Left ventricle myocardium inferior (tissue), 1 donor: ENCODE data around the gene CLIC3. TPM values are rescaled to one million over a fixed set of nuclear protein-coding genes. Genes with fewer than 3 reads are reported as not detected.

ENCODE experiments used
- DNase-seq: peaks from one replicate; pipeline ENCODE4 v3.0.0-alpha.2; 2020
- H3K27ac ChIP-seq: fragments of 200-600 bp; replicated peaks from 2 replicates; pipeline ENCODE4 v1.8.0; 2021
- H3K27me3 ChIP-seq: fragments of 200-600 bp; 2 replicates; pipeline ENCODE4 v1.8.0; 2021; ENCODE audit warnings: low read depth
- H3K36me3 ChIP-seq: fragments of 200-600 bp; 2 replicates; pipeline ENCODE4 v1.8.0; 2021
- H3K4me1 ChIP-seq: fragments of 200-600 bp; 2 replicates; pipeline ENCODE4 v1.8.0; 2021
- H3K4me3 ChIP-seq: fragments of 200-600 bp; 2 replicates; pipeline ENCODE4 v1.8.0; 2021; ENCODE audit warnings: mild to moderate bottlenecking, moderate library complexity
- H3K9me3 ChIP-seq: fragments of 200-600 bp; replicated peaks from 2 replicates; pipeline ENCODE4 v1.8.0; 2021
- intact Hi-C: fragments of 100-400 bp; cut with micrococcal nuclease; formaldehyde crosslinking; loops from one replicate; pipeline ENCODE4 v1.11.0; 2022
- total RNA-seq: library from RNA; stranded (reverse); fragmentation: NEBNext Ultra II Directional; extraction: Animal tissue kit (Norgen Biotek cat#: 25700); gene quantifications from one replicate; pipeline ENCODE4 v1.2.1, GENCODE V29; 2021
- TF ChIP-seq, protein P1 (sequence below): fragments of 200-600 bp; IDR thresholded peaks from 2 replicates; pipeline ENCODE4 v1.8.0; 2021; ENCODE audit warnings: antibody characterized with exemption, mild to moderate bottlenecking, borderline replicate concordance
- donor health status: DM: no; HTN: yes; CAD: no; lungs with severe emphysema.

The CLIC3 gene
- total RNA-seq, 1 donor from 2014 or later = 1.6 TPM

DNA sequence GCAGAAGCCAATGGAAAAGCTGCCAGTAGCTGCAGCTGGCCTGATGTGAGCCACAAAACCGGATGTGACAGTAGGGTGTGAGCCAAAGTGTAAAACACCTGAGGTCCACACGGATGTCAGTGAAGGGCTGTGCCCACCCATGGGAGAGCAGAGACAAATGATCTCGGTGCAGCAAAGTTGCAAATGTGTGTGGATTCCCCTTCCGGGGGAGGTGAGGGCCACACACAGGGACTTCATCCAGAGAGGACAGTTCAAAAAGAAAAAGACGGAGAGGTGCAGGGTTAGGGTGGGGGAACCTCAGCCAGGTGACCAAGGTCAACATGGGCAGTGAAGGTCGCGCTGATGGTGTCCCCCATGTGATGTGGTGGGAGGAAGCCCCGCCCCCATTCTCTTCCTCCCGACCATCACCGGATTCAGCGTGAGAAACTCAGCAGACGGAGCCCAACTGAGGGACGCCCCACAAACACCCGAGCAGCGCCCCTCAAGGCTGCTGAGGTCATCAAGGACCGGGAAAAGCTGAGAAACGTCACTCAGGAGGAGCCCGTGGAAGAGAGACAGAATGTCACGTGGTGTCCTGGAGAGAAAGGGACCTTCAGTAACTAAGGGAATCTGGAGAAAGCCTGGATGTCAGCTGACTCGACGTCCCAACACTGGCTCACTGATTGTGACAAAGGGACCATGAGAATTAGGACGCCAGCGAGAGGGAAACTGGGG lies 30.4 kb downstream of the CLIC3 start:
- H3K27ac ChIP-seq = no peak overlapping the region
- no peaks in the 10 kb centered on the region for H3K9me3 ChIP-seq
- H3K4me3 ChIP-seq = peak overlapping the region; percentile 34
- intact Hi-C loops = no loop called here
- H3K4me1 ChIP-seq = peaks cover 60% of the 10 kb centered on the region
- no peaks in the 10 kb centered on the region for H3K27me3 ChIP-seq
- DNase-seq = no peak
- TF ChIP-seq, protein P1, sequence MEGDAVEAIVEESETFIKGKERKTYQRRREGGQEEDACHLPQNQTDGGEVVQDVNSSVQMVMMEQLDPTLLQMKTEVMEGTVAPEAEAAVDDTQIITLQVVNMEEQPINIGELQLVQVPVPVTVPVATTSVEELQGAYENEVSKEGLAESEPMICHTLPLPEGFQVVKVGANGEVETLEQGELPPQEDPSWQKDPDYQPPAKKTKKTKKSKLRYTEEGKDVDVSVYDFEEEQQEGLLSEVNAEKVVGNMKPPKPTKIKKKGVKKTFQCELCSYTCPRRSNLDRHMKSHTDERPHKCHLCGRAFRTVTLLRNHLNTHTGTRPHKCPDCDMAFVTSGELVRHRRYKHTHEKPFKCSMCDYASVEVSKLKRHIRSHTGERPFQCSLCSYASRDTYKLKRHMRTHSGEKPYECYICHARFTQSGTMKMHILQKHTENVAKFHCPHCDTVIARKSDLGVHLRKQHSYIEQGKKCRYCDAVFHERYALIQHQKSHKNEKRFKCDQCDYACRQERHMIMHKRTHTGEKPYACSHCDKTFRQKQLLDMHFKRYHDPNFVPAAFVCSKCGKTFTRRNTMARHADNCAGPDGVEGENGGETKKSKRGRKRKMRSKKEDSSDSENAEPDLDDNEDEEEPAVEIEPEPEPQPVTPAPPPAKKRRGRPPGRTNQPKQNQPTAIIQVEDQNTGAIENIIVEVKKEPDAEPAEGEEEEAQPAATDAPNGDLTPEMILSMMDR = no peak
- no peaks in the 10 kb centered on the region for H3K36me3 ChIP-seq

DNA sequence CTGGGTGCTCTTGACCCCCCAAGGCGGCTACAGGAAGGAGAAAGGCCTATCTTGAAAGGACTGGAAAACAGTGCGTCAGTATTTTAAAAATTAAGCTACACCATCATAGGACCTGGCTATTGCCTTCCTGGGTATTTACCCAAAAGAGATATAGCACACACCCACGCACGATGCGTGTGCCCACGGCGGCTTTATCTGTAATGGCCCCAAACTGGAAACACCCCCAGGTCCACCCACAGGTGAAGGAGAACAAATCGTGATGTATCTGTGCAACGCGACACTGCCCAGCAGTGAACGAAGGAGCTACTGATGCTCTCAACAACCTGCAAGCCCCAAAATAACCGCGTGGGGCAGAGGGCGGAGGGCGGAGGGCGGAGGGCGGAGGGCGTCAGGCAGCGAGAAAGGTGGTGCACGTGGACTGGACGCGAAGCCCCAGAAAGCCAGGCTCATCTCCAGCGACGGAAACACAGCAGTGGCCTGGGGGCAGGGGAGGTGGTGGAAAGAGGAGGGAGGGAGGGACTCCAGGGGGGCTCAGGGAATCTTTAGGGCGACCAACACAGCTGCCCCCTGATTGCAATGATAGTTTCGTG lies 31.4 kb downstream of the CLIC3 start:
- no peak overlapping the region for H3K27ac ChIP-seq
- no peaks in the 10 kb centered on the region for H3K9me3 ChIP-seq
- DNase-seq = no peak
- intact Hi-C loops = no loop called here
- H3K4me1 ChIP-seq = peaks cover 56% of the 10 kb centered on the region
- H3K36me3 ChIP-seq = no peaks in the 10 kb centered on the region
- H3K4me3 ChIP-seq = no peak overlapping the region
- H3K27me3 ChIP-seq = no peaks in the 10 kb centered on the region
- TF ChIP-seq, protein P1 = no peak

DNA sequence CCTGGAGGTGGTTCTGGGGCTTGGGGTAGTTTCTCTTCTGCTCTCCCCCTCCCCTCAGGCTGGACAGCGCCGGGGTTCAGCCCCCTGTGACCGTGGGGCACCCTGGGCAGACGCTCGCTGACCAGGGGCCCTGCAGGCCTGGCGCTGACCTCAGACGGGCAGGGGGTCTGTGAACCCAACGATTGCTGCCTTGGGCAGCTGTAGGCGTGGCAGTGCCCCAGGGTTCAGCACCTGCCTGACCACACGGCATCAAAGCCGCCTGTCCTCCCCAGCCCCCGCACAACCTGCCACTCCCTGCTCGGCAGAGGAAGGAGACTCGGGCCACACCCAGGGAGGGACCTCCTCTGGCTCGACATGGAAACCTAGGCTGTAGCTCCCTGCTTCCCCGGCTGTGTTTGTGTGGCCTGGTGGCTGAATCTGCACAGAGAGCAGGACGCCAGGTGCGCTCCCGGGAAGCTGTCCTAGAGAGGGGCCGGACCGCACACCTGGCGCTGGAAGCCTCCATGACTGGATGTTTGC lies 32.1 kb downstream of the CLIC3 start:
- TF ChIP-seq, protein P1 = no peak
- no peak for DNase-seq
- Histone ChIP-seq H3K9me3 (no peaks in the 10 kb centered on the region), H3K4me1 (peaks cover 56% of the 10 kb centered on the region), H3K27me3 (no peaks in the 10 kb centered on the region), H3K27ac (no peak overlapping the region), H3K36me3 (no peaks in the 10 kb centered on the region), H3K4me3 (no peak overlapping the region)
- intact Hi-C loops = no loop called here

DNA sequence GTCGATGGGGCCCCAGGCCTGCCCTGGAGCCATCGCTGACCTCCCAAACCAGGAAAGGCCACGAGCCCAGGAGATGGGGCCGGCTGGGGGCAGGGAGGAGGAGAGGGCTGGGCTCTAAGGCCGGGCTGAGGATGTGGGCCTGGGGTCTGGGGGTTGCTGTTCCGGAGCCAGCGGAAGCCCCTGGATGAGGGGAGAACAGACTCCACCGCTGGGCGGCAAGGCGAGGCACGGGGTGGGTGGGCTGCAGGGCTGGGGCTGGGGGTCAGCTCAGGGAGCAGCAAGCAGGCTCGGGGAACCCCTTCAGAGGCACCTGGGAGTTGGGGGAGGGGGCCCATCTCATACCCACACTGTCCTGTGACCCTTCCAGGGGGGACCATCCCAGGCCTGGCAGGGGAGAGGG lies 32.6 kb downstream of the CLIC3 start:
- peaks cover 53% of the 10 kb centered on the region for H3K4me1 ChIP-seq
- TF ChIP-seq, protein P1 = no peak
- intact Hi-C loops = no loop called here

DNA sequence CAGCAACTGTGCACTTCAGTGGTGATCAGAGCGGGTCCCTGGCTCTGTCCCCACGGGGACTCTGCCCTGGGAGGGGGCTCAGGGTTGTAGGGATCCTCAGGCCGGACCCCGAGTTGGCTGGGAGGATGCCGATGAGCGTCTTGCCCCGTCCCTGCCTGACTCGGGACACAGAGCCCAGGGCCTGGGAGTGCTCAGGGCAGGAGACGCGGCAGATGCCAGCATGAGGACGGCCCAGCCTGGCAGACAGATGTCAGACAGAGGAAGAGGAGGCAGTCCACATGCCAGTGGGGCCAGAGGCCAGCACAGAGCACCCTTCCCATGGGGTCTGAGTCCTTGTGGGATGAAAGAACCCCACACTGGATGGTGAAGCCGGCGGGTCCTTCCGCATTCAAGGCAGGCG lies 33.0 kb downstream of the CLIC3 start:
- no peak overlapping the region for H3K27ac ChIP-seq
- H3K4me1 ChIP-seq = peaks cover 49% of the 10 kb centered on the region
- no peaks in the 10 kb centered on the region for H3K9me3 ChIP-seq
- H3K27me3 ChIP-seq = no peaks in the 10 kb centered on the region
- TF ChIP-seq, protein P1 = no peak
- no peak for DNase-seq
- no peaks in the 10 kb centered on the region for H3K36me3 ChIP-seq
- intact Hi-C loops = no loop called here
- H3K4me3 ChIP-seq = no peak overlapping the region

More for the DNA sequence above, 32.6 kb downstream of the CLIC3 start:
- no peaks in the 10 kb centered on the region for H3K9me3 ChIP-seq
- H3K4me3 ChIP-seq = no peak overlapping the region
- no peaks in the 10 kb centered on the region for H3K27me3 ChIP-seq
- H3K36me3 ChIP-seq = no peaks in the 10 kb centered on the region
- H3K27ac ChIP-seq = no peak overlapping the region
- DNase-seq = no peak
